Left renal cortex interstitium (tissue), 4 donors: Measurements from ENCODE around the gene CSTPP1. TPM values are rescaled to one million over a fixed set of nuclear protein-coding genes. Genes with fewer than 3 reads are reported as not detected.
"Not testable (repeated sequence)": the region's sequence is repeated elsewhere in the genome, so short reads cannot be mapped to it uniquely, and the experiment has no call there.

Experiments
- DNase-seq, 4 donors: peaks; one replicate each; pipeline ENCODE4 v3.0.0-alpha.2; 2013; ENCODE audit warnings: low read depth in 4 of 4, low spot score in 2 of 4, missing footprints in 1 of 4
- polyA plus RNA-seq, 4 donors: library from polyadenylated mRNA; unstranded; fragments of 120-200 nt; gene quantifications; one replicate each; pipeline ENCODE4 v1.2.1, GENCODE V29; 2013; ENCODE audit not compliant: insufficient read length in 4 of 4

CSTPP1 gene
- polyA plus RNA-seq, 4 donors, result 54.3 to 60.4 (median 57.0) TPM

- no peak for DNase-seq
Observed at GRCh38 chr11:46984548-46984947, 48.0 kb downstream of the CSTPP1 start.

GRCh38 chr11:46984987-46985386 lies 48.4 kb downstream of the CSTPP1 start:
- DNase-seq, result no peak

DNA sequence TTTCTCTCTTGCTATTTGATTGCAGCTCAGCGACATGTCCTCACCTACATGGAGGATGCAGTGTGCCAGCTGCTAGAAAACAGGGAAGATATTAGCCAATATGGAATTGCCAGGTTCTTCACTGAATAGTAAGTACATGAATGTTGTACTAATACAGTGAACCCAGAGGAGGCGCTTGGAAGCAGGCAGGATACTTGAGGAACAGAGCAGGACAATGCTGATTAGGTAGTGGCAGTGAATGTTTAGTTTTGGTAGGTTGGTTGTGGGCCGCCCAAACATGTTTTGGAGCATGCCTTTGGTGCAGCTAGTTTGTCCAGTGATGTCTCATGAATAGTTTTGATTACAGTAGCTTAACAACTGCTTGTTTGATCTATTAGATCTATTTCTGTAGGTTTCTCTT lies 50.6 kb downstream of the CSTPP1 start:
- no peak for DNase-seq

DNA sequence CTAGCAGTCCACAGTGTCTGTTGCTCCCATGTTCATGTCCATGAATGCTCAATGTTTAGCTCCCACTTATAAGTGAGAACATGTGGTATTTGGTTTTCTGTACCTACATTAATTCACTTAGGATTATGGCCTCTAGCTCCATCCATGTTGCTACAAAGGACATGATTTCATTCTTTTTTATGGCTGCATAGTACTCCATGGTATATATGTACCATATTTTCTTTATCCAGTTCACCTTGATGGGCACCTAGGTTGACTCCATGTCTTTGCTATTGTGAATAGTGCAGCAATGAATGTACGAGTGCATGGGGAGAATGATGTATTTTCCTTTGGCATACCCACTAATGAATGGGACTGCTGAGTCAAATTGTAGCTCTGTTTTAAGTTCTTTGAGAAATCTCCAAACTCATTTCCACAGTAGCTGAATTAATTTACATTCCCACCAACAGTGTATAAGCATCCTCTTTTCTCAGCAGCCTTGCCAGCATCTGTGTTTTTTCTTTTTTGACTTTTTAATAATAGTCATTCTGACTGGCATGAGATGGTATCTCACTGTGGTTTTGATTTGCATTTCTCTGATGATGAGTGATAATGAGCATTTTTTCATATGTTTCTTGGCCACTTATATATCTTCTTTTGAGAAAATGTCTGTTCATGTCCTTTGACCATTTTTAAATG lies 53.4 kb downstream of the CSTPP1 start:
- DNase-seq, result not testable (repeated sequence)

GRCh38 chr11:46991391-46991790 lies 54.8 kb downstream of the CSTPP1 start:
- no peak for DNase-seq

DNA sequence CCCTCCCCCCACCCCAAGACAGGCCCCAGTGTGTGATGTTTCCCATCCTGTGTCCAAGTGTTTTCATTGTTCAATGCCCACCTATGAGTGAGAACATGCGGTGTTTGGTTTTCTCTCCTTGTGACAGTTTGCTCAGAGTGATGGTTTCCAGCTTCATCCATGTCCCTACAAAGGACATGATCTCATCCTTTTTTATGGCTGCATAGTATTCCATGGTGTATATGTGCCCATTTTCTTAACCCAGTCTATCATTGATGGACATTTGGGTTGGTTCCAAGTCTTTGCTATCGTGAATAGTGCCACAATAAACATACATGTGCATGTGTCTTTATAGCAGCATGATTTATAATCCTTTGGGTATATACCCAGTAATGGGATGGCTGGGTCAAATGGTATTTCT lies 55.8 kb downstream of the CSTPP1 start:
- DNase-seq, result not testable (repeated sequence)

- DNase-seq, result not testable (repeated sequence)
Observed at GRCh38 chr11:46997796-46998195, 61.2 kb downstream of the CSTPP1 start.

GRCh38 chr11:46999217-46999616 lies 62.7 kb downstream of the CSTPP1 start:
- DNase-seq, result no peak

DNA sequence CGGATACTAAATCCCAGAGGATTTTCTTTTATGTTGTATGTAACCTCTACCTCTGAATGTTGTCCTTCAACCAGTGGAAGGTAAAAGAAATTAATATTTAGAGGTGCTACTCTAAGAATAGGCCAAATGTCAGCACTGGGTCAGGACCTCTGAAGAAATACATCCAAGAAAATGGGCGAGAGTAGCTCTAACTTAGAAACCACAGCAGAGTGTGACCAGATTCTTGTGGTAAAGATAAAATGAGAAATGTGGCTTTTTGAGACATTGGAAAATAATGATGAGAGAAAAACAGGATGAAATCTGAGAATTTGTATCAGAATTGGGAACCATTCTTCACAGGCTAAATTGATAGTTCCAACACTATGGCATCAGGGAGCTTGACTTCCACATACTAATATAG lies 63.5 kb downstream of the CSTPP1 start:
- DNase-seq, result no peak

GRCh38 chr11:47001781-47002181 lies 65.2 kb downstream of the CSTPP1 start:
- DNase-seq, result no peak

GRCh38 chr11:47002390-47002789 lies 65.8 kb downstream of the CSTPP1 start:
- no peak for DNase-seq

- DNase-seq, result no peak
Observed at GRCh38 chr11:47003180-47003877, 66.8 kb downstream of the CSTPP1 start.

GRCh38 chr11:47004595-47005033 lies 68.1 kb downstream of the CSTPP1 start:
- no peak for DNase-seq

- no peak for DNase-seq
Observed at GRCh38 chr11:47005441-47005840, 68.9 kb downstream of the CSTPP1 start.

- no peak for DNase-seq
Observed at GRCh38 chr11:47007579-47007978, 71.0 kb downstream of the CSTPP1 start.

- DNase-seq, result no peak
Observed at GRCh38 chr11:47010179-47010578, 73.6 kb downstream of the CSTPP1 start.

DNA sequence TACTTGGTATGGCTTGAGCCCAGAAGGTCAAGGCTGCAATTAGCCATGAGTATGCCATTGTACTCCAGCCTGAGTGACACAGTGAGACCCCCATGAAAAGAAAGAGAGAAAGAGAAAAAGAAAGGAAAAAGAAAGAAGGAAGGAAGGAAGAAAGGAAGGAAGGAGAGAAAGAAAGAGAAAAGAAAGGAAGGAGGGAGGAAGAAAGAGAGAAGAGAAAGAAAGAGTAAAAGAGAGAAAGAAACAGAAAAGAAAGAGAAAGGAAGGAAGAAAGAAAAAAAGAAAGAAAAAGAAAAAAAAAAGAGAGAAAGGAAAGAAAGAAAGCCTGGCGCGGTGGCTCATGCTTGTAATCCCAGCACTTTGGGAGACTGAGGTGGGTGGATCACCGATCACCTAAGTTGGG lies 77.5 kb downstream of the CSTPP1 start:
- DNase-seq, result no peak

- DNase-seq, result no peak
Observed at GRCh38 chr11:47018637-47019036, 82.1 kb downstream of the CSTPP1 start.

- DNase-seq, result no peak
Observed at GRCh38 chr11:47020793-47021526, 84.4 kb downstream of the CSTPP1 start.

DNA sequence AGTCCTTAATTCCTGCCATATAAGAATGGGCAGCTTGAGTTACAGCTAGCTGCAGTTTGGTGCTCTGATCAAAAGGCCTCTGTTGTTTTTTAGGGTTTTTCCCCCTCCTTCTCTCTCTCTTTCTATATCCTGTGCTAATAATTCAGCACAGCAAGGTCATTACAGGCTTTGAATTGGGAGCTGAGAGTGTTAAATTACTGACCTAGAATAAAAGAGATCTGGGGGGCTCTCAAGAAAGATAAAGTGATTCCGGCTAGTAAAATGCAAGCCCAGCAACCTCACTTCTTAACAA lies 84.9 kb downstream of the CSTPP1 start:
- no peak for DNase-seq

DNA sequence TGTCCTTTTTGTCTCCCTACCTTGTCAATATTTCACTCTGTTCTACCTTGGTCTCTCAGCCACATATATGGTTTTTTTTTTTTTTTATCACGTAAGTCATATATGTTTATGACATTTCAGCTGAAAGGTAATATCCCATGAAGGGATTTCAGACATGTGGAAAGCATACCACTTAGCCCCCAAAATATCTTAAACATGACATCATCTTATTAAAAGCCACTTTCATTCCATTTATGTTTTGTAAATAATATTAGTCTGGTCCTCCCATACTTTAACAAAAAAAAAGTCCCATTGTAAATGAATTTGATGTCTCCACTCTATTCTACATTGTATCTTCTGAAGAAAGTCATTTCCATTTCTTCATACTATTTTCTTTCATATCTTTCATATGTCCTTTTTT lies 85.4 kb downstream of the CSTPP1 start:
- no peak for DNase-seq
